K562 (cell line): Measurements from ENCODE around the gene MRI1. TPM values are rescaled to one million over a fixed set of nuclear protein-coding genes. Genes with fewer than 3 reads are reported as not detected.

Source experiments
- ATF2 ChIP-seq: sonication (generic); formaldehyde crosslinking; IDR thresholded peaks from 2 replicates; pipeline ENCODE4 v1.8.1; 2022; ENCODE audit warnings: missing genetic modification reagents
- ATF7 ChIP-seq: fragments of 450-650 bp; IDR thresholded peaks from 2 replicates; pipeline ENCODE4 v1.7.1; 2014; ENCODE audit warnings: mild to moderate bottlenecking, moderate library complexity
- BRCA1 ChIP-seq, 2 experiments: fragments of 450-650 bp in 1 of 2; sonication (generic) in 1 of 2; formaldehyde crosslinking in 1 of 2; IDR thresholded peaks; 2 replicates each; pipeline versions ENCODE4 v1.5.0 to v1.6.1; 2017 to 2020; ENCODE audit warnings: mild to moderate bottlenecking in 1 of 2, missing genetic modification reagents in 1 of 2
- ETV5 ChIP-seq: sonication (generic); formaldehyde crosslinking; IDR thresholded peaks from 2 replicates; pipeline ENCODE4 v1.4.0; 2020; ENCODE audit warnings: low read depth, mild to moderate bottlenecking, missing genetic modification reagents
- FOXJ3 ChIP-seq: sonication (generic); formaldehyde crosslinking; IDR thresholded peaks from 2 replicates; pipeline ENCODE4 v1.4.0; 2020; ENCODE audit warnings: mild to moderate bottlenecking, missing genetic modification reagents
- HNRNPK ChIP-seq: fragments of 200-400 bp; formaldehyde crosslinking; IDR thresholded peaks from one replicate; pipeline ENCODE4 v1.6.1; 2018; ENCODE audit warnings: mild to moderate bottlenecking, low read depth, low read length; ENCODE audit not compliant: poor library complexity, severe bottlenecking
- KDM2B ChIP-seq: fragments of 250-450 bp; sonication (Bioruptor Pico); IDR thresholded peaks from 2 replicates; pipeline ENCODE4 v1.8.0; 2021; ENCODE audit warnings: mild to moderate bottlenecking, moderate library complexity
- MEF2D ChIP-seq: conservative IDR thresholded peaks from 2 replicates; pipeline ENCODE4 v1.6.1; 2016; ENCODE audit warnings: low read depth, missing genetic modification characterization, missing compliant biosample characterization
- MITF ChIP-seq: IDR thresholded peaks from 2 replicates; pipeline ENCODE4 v1.6.1; 2014; ENCODE audit warnings: antibody characterized with exemption
- NCOA1 ChIP-seq: fragments of 450-650 bp; IDR thresholded peaks from 2 replicates; pipeline ENCODE4 v1.6.1; 2016; ENCODE audit warnings: low read depth
- SRF ChIP-seq, 2 experiments: fragments of 250-450, 450-650 bp in 1 of 2; sonication (Bioruptor Pico) in 1 of 2; sonication (generic) in 1 of 2; formaldehyde crosslinking; IDR thresholded peaks; 2 replicates each; pipeline versions ENCODE4 v1.5.0 to v1.5.1; 2020 to 2022; ENCODE audit warnings: mild to moderate bottlenecking in 1 of 2, missing genetic modification reagents in 1 of 2
- SRSF1 ChIP-seq: fragments of 200-400 bp; formaldehyde crosslinking; IDR thresholded peaks from 2 replicates; pipeline ENCODE4 v1.6.1; 2017; ENCODE audit warnings: mild to moderate bottlenecking, low read depth, low read length, moderate library complexity
- ZFP36 ChIP-seq: fragments of 150-350 bp; IDR thresholded peaks from 2 replicates; pipeline ENCODE4 v1.6.1; 2018; ENCODE audit warnings: low read length, low read depth; ENCODE audit not compliant: partially characterized antibody
- ZNF311 ChIP-seq: fragments of 250-450 bp; sonication (Bioruptor Pico); IDR thresholded peaks from 2 replicates; pipeline ENCODE4 v1.4.0; 2020; ENCODE audit warnings: mild to moderate bottlenecking, moderate library complexity
- ZNF354B ChIP-seq: fragments of 250-450 bp; sonication (Bioruptor Pico); IDR thresholded peaks from 2 replicates; pipeline ENCODE4 v1.4.0; 2020
- ZNF507 ChIP-seq: conservative IDR thresholded peaks from 2 replicates; pipeline ENCODE4 v1.6.1; 2017; ENCODE audit warnings: missing genetic modification characterization, missing compliant biosample characterization
- ZNF583 ChIP-seq: fragments of 250-450 bp; sonication (Bioruptor Pico); IDR thresholded peaks from 2 replicates; pipeline ENCODE4 v1.4.0; 2020
- ZNF589 ChIP-seq: fragments of 200-800 bp; sonication (Bioruptor generic); IDR thresholded peaks from 2 replicates; pipeline ENCODE4 v1.6.1; 2016; ENCODE audit warnings: low read depth, missing genetic modification characterization, missing compliant biosample characterization
- ZNF609 ChIP-seq: sonication (generic); formaldehyde crosslinking; IDR thresholded peaks from 2 replicates; pipeline ENCODE4 v1.8.1; 2023; ENCODE audit warnings: missing genetic modification reagents, mild to moderate bottlenecking, borderline replicate concordance
- ZNF639 ChIP-seq, 2 experiments: fragments of 200-800 bp in 1 of 2; sonication (Bioruptor generic) in 1 of 2; sonication (generic) in 1 of 2; formaldehyde crosslinking in 1 of 2; IDR thresholded peaks in 1 of 2; conservative IDR thresholded peaks in 1 of 2; 2 replicates each; pipeline versions ENCODE4 v1.5.0 to v1.6.1; 2016 to 2020; ENCODE audit warnings: missing compliant biosample characterization in 1 of 2, missing genetic modification characterization in 1 of 2, missing genetic modification reagents in 1 of 2
- polyA plus RNA-seq, 8 experiments: library from polyadenylated mRNA; depleted of rRNA in 4 of 8; stranded (reverse) in 5 of 8; unstranded in 3 of 8; fragments of >200 nt; fragmentation: Nextera tagmentation in 2 of 8; fragmentation: Illumina TruSeq in 1 of 8; extraction: Ambion mirVana in 2 of 8; extraction: Trizol in 1 of 8; gene quantifications; 2 replicates each; pipeline versions ENCODE4 v1.2.1 to v1.2.3, GENCODE V29; 2011 to 2014; ENCODE audit warnings: inconsistent platforms in 1 of 8, missing spikeins in 1 of 8
- total RNA-seq, 7 experiments: library from RNA; depleted of rRNA in 6 of 7; stranded (reverse); fragments of >200 nt in 6 of 7; fragmentation: Illumina TruSeq in 2 of 7; extraction: Trizol in 2 of 7; gene quantifications; 2 replicates each; pipeline versions ENCODE4 v1.2.1 to v1.2.3, GENCODE V29; 2011 to 2021; ENCODE audit warnings: low replicate concordance in 1 of 7

The MRI1 gene
- total and polyA plus RNA-seq, 9 of the 15 experiments (the other 6 are each of a cell fraction or from before 2014, with no cell fraction given) = 5.5 to 57.4 (median 28.2) TPM

- TF ChIP-seq ZNF583 (no peak), ATF7 (peak; percentile 27; the same call in 1 of the 2 replicates), ZNF311 (CRISPR knock-in tag) (no peak), ZNF354B (CRISPR knock-in tag) (no peak), FOXJ3 (no peak), ZNF507 (tag) (no peak), BRCA1 (IDR thresholded peaks at IDR 0.05) (no peak), BRCA1 (CRISPR knock-in tag; IDR thresholded peaks at IDR 0.05) (no peak), KDM2B (CRISPR knock-in tag) (no peak), SRF (CRISPR knock-in tag; IDR thresholded peaks at IDR 0.05) (no peak), MITF (no peak), MEF2D (tag) (no peak), ETV5 (CRISPR knock-in tag) (no peak), HNRNPK (no peak), ZFP36 (no peak), ZNF639 (CRISPR knock-in tag; conservative IDR thresholded peaks at IDR 0.05 in 1 of 2, IDR thresholded peaks at IDR 0.05 in 1 of 2) (no peak), ATF2 (CRISPR knock-in tag) (no peak), ZNF609 (CRISPR knock-in tag) (no peak), ZNF589 (CRISPR knock-in tag) (no peak), NCOA1 (no peak), SRSF1 (no peak)
Measured at GRCh38 chr19:13717194-13717643, 47.1 kb upstream of the MRI1 start (continued).
